Heart left ventricle (tissue), 13 donors: ENCODE data around the gene DEGS2.

Source experiments
- POLR2A ChIP-seq, 2 donors: fragments of 450-650 bp; IDR thresholded peaks; one replicate each; pipeline ENCODE4 v1.6.1; 2017; ENCODE audit warnings: antibody characterized with exemption in 2 of 2, mild to moderate bottlenecking in 2 of 2, moderate library complexity in 2 of 2
- TF ChIP-seq, protein P1 (sequence below), 12 donors: fragments of 200-600 bp; sonication (generic) in 4 of 12; IDR thresholded peaks; one replicate each; pipeline versions ENCODE4 v1.5.0 to v1.8.0; 2018 to 2022; ENCODE audit warnings: antibody characterized with exemption in 12 of 12, mild to moderate bottlenecking in 5 of 12
- donor health status: ischemic (EF 13 %, LVEDD 7.1; RV severe dilation, severe dysfunction).
- donor health status: DM: no; HTN: yes; CAD: no.
- donor health status: DM: no; HTN: no; CAD: no.
- donor health status: ischemic (EF 25% LVEDD 6.9; RV normal size, moderate dysfunction).
- donor health status: ischemic (EF 25% LVEDD 5.7; RV mildly dilated, moderate dysfunction).
- donor health status: ischemic (EF 35%, LVEDD 5.7; RV mildly dilated, moderate dysfunction).
- donor health status: nonischemic (EF 11% LVEDD 7.7; RV severe dilation, severe dysfunction).
- donor health status: DM: yes; HTN: yes; CAD: no.
- donor health status: PGD.
- donor health status: ischemic (EF 29% LVEDD 5.4; RV normal size, mild dysfunction).
- donor health status: nonischemic (EF 23%, LVEDD 6.1; RV moderate dilation, normal function).

GRCh38 chr14:100159094-100159864, at the start of gene DEGS2:
- TF ChIP-seq, protein P1, sequence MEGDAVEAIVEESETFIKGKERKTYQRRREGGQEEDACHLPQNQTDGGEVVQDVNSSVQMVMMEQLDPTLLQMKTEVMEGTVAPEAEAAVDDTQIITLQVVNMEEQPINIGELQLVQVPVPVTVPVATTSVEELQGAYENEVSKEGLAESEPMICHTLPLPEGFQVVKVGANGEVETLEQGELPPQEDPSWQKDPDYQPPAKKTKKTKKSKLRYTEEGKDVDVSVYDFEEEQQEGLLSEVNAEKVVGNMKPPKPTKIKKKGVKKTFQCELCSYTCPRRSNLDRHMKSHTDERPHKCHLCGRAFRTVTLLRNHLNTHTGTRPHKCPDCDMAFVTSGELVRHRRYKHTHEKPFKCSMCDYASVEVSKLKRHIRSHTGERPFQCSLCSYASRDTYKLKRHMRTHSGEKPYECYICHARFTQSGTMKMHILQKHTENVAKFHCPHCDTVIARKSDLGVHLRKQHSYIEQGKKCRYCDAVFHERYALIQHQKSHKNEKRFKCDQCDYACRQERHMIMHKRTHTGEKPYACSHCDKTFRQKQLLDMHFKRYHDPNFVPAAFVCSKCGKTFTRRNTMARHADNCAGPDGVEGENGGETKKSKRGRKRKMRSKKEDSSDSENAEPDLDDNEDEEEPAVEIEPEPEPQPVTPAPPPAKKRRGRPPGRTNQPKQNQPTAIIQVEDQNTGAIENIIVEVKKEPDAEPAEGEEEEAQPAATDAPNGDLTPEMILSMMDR (IDR thresholded peaks at IDR 0.05): no peak
- TF ChIP-seq POLR2A (IDR thresholded peaks at IDR 0.05): no peak
